ENCODE data around the gene MEF2C.
"Not testable (repeated sequence)": the region's sequence is repeated elsewhere in the genome, so short reads cannot be mapped to it uniquely, and the experiment has no call there.

- TF ChIP-seq GABPA (IDR thresholded peaks at IDR 0.05; ENCODE audit: low read depth, low read length); GABPA (CRISPR knock-in tag; IDR thresholded peaks at IDR 0.05; ENCODE audit: low read depth); PHF8 (CRISPR knock-in tag; IDR thresholded peaks at IDR 0.05); ATF7 (IDR thresholded peaks at IDR 0.05); ATF7 (CRISPR knock-in tag; IDR thresholded peaks at IDR 0.05); MAX (IDR thresholded peaks at IDR 0.05); TBL1XR1 (IDR thresholded peaks at IDR 0.05; ENCODE audit: borderline replicate concordance, low read length, partially characterized antibody); POLR2AphosphoS5 (IDR thresholded peaks at IDR 0.05; ENCODE audit: low read depth, low read length); MNT (IDR thresholded peaks at IDR 0.05); MXI1 (IDR thresholded peaks at IDR 0.05; ENCODE audit: borderline replicate concordance, low read depth, low read length); NR2C2 (CRISPR knock-in tag; IDR thresholded peaks at IDR 0.05; ENCODE audit: borderline replicate concordance); EZH2 (conservative IDR thresholded peaks at IDR 0.05; ENCODE audit: low read depth, low read length); CTCF (CRISPR knock-in tag; IDR thresholded peaks at IDR 0.05); HMGXB4 (CRISPR knock-in tag; IDR thresholded peaks at IDR 0.05; ENCODE audit: borderline replicate concordance in 1 of 2, low read depth in 1 of 2); SP2 (CRISPR knock-in tag; IDR thresholded peaks at IDR 0.05); ZNF720 (CRISPR knock-in tag; IDR thresholded peaks at IDR 0.05): not testable (repeated sequence)
Observed at GRCh38 chr5:88901077-88901476, 18.1 kb upstream of the MEF2C start.
